HG02943 (cell line): ENCODE data around the gene TMEM240.
"Not testable (repeated sequence)": the region's sequence is repeated elsewhere in the genome, so short reads cannot be mapped to it uniquely, and the experiment has no call there.

Experiments used
- ATAC-seq: cut with Tn5 transposase; IDR thresholded peaks from one replicate; pipeline ENCODE4 v1.9.1; 2021; ENCODE audit warnings: mild to moderate bottlenecking, low read depth, moderate library complexity; ENCODE audit not compliant: unreplicated experiment

TMEM240 gene

DNA sequence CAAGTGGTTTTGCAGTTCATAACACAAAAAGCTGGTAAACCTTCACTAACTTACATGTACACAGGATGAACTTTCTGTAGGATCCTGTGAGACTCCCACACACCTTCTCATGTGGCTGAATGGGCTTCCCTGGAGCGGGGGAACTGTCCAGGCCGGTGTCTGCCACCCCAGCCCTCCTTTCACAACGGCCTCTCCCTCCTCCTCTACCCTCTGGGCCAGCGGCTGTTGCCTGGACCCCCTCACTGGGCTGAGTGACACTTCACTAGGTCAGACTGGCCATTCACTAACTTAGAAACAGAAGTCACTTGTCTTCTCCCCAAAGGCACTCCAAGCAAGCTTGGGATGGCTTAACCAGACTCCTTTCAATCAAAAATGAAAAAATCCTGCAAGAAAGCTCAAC, 18.2 kb upstream of the TMEM240 start:
- ATAC-seq, result no peak

DNA sequence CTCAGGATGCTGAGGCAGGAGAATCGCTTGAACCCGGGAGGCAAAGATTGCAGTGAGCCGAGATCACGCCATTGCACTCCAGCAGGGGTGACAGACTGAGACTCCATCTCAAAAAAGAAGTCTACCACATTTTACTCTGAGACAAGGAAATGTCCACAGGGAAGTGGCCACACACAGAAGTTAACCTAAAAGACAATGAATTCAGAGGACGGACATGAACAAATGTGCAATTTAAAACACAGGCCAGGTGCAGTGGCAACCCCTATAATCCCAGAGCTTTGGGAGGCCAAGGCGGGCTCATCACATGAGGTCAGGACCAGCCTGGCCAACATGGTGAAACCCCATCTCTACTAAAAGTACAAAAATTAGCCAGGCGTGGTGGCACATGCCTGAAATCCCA, 17.3 kb upstream of the TMEM240 start:
- not testable (repeated sequence) for ATAC-seq

DNA sequence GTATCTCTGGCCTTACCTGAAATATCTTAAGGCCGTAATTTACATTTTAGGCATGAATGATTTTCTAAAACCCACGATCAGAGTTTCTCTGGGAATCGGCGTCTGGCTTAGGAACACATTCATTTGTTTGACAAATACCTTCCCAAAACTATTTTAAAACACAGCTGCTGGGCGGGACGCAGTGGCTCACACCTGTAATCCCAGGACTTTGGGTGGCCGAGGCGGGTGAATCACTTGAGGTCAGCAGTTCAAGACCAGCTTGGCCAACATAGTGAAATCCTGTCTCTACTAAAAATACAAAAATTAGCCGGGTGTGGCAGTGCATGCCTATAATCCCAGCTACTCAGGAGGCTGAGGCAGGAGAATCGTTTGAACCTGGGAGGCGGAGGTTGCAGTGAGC, 16.5 kb upstream of the TMEM240 start:
- ATAC-seq, result not testable (repeated sequence)

GRCh38 chr1:1556505-1556904, 16.1 kb upstream of the TMEM240 start:
- ATAC-seq, result no peak

DNA sequence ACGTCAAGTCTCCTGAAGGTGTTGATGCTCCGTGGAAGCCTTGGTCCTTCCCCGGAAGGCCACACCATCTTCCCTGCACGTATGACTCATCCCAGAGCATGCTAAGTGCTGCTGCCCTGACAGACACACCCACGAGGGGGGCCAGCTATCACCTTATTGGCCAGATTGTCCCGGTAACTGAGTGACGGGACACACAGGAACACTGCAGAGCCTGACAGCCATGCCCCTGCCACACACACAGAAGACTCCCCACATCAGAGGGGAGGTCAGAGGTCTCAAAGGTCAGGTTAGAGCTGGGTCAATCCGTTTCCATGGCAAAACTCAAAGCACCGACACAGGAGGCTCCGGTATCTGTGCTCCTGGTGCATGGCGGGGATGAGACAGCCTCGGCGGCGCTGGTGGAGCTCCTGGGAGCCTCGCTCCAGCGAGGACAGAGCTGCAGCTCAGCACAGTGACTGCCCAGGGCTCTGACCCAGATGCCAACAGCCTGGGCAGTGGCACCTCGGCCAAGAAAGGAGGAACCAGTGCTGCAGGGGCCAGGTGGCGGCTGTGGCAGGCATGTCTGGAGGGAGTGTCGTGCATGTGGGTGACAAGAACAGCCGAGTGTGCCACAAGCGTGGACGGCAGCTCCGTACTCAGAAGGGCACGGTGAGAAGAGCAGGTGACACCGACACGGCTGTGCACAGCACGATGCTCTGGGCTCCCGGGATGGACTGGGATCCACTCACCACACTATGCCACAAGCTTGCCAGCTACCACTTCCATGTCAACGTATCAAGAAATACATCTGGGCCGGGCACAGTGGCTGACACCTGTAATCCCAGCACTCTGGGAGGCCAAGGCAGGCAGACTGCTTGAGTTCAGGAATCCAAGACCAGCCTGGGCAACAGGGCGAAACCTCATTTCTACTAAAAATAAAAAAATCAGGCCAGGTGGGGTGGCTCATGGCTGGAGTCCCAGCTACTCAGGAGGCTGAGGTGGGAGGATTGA, 14.8 kb upstream of the TMEM240 start:
- no peak for ATAC-seq

GRCh38 chr1:1554550-1554925, 14.1 kb upstream of the TMEM240 start:
- ATAC-seq, result no peak

GRCh38 chr1:1553821-1554494, 13.5 kb upstream of the TMEM240 start:
- no peak for ATAC-seq

- no peak for ATAC-seq
Observed at GRCh38 chr1:1552263-1552639, 11.8 kb upstream of the TMEM240 start.

DNA sequence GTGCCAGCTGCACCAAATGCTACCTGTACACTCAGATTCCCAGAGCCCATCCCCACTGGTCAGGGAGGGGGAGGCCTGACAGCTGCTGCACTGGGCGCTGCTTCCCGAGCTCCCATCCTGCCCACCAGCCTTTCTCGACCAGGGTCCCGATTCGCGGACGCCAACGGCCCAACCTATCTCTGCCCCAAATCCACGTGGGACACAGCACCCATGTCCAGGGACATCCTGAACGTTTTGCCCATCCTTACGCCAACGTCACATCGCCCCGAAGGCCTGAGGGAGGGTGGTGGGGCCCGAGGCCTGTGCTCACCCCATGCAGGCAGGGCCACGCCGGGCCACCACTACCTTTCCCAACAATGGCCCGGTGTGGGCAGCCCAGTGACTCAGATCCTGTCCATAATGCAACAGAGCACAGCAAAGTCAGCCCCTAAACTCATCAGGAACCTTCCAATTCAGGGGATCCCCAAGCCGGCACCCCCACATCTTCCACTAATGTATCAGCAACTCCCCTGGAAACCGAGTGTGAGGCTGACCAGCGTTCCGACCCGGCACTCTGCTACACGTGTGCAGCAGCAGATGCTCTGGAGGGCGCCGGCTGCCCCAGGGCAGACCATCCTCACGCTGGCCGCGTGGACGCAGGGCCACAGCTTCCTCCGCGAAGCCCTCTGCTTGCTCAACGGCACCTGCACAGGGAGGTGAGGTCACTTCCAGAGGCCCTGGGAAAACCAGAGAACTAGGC, 11.3 kb upstream of the TMEM240 start:
- ATAC-seq, result no peak

- no peak for ATAC-seq
Observed at GRCh38 chr1:1550591-1551432, 10.4 kb upstream of the TMEM240 start.

DNA sequence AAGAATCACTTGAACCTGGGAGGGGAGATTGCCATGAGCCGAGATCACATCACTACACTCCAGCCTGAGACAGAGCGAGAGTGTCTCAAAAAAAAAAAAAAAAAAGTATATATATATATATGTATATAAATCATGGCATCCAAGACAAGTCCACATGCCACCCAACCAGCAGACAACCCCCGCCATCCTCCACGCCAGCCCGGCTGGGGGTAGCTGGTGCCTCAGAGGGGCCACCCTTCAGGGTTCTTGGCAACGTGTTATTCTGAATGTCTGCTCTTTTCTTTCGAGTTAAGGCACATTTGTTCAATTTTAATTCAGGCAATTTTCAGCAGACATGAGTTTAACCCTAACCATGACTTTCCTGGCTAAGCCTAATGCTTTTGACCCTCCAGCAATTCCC, 9.7 kb upstream of the TMEM240 start:
- ATAC-seq, result no peak

- no peak for ATAC-seq
Observed at GRCh38 chr1:1548591-1548990, 8.2 kb upstream of the TMEM240 start.

- ATAC-seq, result no peak
Observed at GRCh38 chr1:1547476-1547875, 7.1 kb upstream of the TMEM240 start.

DNA sequence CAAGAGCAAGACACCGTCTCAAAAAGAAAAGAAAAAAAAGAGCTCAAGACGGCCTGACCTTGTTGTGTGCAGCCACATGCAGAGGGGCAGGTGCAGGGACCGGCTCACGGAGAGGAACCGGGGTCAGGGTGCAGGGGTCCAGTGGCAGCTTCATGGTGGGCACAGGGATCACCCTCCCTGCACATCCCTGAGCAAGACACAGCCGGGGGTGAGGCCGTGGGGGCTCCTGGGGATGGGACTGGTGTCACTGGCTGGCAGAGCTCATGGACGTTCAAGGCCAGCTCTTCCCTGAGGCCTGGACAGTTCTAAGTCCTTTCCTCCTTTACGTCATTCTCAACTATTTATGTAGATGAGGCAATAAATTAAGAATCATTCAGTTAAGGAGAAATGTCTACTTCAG, 6.6 kb upstream of the TMEM240 start:
- ATAC-seq, result no peak

DNA sequence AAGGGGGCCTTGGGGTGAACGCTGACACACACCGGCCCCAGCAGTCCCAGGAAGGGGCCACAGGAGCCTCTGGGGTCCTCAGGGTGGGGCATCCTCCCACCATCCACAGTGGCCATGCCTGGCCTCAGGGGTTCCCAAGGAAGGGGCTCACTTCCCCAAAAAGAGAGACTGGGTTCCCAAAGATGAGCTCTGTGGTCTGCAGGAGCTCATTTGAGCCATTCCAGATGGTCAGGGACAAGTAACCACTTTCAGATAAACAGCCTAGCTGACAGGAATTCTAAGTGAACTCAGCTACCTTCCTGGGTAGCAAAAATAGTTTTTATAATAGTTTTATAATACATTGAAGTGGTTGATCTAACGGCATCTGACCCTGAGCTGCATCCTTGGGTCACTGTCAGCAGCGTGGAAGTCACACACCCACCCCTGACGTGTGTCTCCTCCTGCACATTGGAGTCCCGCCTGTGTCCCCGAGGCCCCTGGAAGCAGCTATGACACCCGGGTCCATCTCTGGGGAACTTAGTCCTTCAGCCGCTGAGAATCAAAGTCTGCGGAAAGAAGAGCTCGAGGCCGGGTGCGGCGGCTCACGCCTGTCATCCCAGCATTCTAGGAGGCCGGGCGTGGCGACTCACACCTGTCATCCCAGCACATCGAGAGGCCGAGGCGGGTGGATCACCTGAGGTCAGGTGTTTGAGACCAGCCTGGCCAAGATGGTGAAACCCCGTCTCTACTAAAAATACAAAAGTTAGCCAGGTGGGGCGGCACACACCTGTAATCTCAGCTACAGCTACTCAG, 5.7 kb upstream of the TMEM240 start:
- no peak for ATAC-seq

DNA sequence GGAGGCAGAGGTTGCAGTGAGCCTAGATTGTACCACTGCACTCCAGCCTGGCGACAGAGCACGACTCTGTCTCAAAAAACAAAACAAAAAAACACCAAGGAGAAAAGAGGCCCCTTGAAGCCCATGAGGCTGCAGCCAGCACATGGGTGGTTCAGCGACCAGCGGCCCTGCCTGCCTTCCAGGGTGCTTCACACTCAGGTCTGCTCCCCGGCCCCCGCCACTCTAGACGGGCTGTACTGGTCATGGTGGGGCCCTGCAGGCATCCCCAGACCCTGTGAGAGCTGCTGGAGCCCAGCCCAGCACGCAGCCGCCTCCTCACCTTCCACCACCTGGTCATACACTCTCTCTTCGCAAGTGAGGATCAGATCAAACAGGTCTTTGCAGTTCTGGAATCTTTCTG, 4.1 kb upstream of the TMEM240 start:
- no peak for ATAC-seq

GRCh38 chr1:1543706-1544099, 3.3 kb upstream of the TMEM240 start:
- ATAC-seq, result no peak

GRCh38 chr1:1542766-1543705, 2.6 kb upstream of the TMEM240 start:
- no peak for ATAC-seq
